ENCODE measurements around the gene IKZF3.
"Not testable (repeated sequence)": the region's sequence is repeated elsewhere in the genome, so short reads cannot be mapped to it uniquely, and the experiment has no call there.

Gene IKZF3

DNA sequence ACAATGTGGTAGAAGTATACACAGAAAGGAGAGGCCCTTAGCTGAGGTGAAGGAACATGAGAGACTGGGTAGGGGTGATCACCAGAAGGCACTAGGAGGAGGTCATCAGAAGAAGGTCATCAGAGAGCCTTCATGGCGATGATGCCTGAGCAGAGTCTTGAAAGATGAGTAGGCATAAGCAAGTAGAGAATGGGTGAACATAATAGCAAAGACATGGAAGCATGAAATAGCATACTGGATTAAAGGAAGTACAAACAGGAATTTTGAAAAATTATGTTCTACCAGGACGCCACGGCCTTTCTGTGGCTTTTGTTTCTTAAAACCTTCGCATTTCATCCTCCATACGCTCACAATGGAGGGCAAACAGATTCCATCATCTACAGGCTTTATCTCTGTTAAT is 2.9 kb downstream of the IKZF3 start:
- DNase-seq (ENCODE audit: extremely low read depth in 1 of 2, low read depth in 1 of 2), result no peak

DNA sequence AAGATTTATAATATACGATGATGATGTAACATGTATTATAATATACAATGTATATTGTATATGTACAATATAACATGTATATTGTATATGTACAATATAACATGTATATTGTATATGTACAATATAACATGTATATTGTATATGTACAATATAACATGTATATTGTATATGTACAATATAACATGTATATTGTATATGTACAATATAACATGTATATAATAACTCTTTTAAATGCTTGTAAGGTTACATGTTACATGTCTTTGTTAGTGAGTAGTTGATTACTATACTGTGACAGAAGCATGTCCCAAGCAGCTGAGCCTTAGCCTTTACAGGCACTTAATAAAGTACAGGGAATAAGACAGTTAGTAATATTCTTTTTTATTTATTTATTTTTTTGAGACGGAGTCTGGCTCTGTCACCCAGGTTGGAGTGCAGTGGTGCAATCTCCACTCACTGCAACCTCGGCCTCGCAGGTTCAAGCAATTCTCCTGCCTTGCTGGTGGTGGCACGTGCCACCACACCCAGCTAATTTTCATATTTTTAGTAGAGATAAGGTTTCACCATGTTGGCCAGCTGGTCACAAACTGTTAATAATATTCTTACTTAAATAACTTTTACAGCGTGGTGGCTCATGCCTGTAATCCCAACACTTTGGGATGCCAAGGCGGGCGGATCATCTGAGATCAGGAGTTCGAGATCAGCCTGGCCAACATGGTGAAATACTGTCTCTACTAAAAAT is 8.0 kb downstream of the IKZF3 start:
- DNase-seq (ENCODE audit: extremely low read depth in 1 of 2, low read depth in 1 of 2), result not testable (repeated sequence)

DNA sequence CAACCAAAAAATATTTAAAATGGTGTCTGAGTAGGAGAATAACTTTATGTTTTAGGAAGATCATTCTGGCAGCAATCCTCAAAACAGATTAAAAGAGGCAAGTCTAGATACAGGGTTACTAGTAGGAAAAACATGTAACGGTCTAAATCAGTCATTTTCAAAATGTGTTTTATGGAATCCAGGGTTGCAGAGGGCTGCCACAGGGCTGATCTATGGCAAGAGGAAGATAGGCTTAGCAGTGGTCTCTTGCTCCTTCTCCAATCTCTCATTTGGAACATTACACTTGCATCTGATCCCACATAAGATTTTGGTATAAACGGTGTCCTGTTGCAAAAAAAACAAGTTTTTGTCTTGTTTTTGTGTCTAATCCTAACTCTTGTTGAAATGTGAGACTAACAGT is 9.2 kb downstream of the IKZF3 start:
- DNase-seq (ENCODE audit: extremely low read depth in 1 of 2, low read depth in 1 of 2), result no peak

DNA sequence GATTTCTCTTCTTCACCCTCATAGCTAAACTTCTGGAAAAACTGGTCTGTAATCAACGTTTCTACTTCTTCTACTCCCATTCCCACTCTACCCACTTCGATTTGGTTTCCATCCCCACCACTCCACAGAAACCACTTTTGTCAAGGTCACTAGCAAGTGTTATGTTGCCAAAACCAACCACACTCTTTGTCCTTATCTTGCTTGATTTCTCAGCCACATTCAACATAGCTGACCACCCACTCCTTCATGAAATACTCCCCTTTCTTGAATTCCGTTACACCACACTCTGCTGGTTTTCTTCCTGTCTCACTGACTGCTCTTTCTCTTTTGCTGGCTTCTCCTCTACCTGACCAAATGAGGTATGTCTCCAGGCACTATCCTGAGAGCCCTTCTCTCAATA is 11.9 kb downstream of the IKZF3 start:
- DNase-seq (ENCODE audit: extremely low read depth in 1 of 2, low read depth in 1 of 2), result no peak

DNA sequence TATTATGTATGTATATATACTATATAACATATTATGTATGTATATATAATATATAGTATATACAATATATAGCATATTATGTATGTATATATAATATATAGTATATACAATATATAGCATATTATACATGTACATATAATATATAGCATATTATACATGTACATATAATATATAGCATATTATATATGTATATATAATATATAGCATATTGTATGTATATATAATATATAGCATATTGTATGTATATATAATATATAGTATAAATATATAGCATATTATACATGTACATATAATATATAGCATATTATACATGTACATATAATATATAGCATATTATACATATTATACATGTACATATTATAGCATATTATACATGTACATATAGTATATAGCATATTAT is 13.9 kb downstream of the IKZF3 start:
- not testable (repeated sequence) for DNase-seq (ENCODE audit: extremely low read depth in 1 of 2, low read depth in 1 of 2)

DNA sequence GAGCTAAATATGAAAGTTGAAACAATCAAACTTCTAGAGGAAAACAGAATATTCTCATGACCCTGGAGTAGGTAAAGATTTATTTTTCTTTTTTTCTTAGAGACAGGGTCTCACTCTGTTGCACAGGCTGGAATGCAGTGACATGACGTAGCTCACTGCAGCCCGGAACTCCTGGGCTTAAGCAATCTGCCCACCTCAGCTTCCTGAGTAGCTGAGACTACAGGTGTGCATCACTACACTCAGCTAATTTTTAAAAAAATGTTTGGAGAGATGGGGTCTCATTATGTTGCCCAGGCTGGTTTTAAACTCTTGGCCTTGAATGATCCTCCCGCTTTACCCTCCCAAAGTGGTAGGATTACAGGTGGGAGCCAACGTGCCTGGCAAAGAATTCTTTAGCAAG is 15.5 kb downstream of the IKZF3 start:
- no peak for DNase-seq (ENCODE audit: extremely low read depth in 1 of 2, low read depth in 1 of 2)

DNA sequence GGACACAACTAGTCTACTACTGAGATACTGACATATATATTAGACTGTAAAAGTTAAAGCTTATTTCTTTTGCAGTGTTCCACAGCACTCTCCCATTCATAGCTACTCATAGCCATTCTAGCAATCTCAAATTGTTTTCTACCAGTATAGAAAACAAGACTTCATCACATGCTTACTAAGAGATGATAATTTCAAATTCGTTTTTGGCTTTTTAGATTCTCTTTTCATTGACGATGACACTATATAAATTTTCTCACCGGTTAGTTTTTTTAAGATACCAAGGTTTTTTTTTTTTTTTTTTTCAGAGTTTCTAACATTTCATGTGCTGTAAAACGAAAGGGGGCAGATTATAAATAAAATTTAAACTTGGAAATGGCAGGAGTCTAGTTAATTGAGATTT is 17.9 kb downstream of the IKZF3 start:
- DNase-seq (ENCODE audit: extremely low read depth in 1 of 2, low read depth in 1 of 2), result no peak

DNA sequence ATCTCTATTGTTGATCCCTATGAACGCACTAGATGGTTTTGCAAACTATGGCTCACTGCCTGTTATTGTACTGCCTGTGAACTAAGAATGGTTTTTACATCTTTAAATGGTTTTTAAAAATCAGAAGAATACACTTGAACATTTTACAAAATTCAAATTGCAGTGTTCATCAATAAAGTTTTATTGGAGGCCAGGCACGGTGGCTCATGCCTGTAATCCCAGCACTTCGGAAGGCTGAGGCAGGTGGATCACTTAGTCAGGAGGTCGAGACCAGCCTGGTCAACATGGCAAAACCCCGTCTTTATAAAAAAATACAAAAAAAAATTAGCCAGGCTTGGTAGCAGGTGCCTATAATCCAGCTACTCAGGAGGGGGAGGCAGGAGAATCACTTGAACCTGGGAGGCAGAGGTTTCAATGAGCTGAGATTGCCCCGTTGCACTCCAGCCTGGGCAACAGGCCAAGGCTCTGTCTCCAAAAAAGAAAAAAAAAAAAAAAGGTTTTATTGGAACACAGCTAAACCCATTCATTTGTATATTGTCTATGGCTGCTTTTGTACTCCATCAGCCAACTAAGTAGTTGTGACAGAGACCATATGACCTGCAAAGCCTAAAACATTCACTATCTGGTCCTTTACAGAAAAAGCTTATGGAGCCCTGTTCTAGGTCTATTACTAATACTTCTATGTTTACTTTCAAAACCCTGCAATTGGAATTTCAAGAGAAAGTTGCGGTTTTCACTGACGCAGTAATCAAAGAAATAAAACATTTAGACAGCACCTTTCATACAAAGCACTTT is 18.9 kb downstream of the IKZF3 start:
- DNase-seq (ENCODE audit: extremely low read depth in 1 of 2, low read depth in 1 of 2), result no peak

DNA sequence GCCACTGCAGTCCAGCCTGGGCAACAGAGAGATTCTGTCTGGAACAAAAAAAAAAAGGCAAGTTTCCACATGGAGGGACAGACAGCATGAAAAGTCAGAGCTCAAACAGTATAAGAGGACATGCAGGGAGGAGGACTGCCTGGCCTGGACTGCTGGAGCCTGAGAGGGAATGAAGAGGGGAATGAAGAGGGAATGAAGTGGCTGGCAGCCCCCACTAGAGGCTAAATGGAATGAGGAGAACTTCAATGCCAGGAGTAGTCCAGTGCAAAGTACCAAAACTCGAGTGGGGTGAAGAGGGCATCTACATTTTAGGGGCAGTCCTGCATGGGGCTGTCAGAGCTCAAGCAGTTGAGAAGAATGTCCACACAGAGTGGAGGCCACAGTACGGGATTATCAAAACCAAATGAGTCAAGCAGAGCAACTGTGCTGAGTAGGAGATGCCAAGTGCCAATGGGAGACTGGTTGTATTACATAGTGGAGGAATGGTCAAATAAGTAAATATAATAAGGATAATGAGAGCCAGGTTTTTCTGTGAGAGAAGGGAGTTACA is 22.9 kb downstream of the IKZF3 start:
- no peak for DNase-seq (ENCODE audit: extremely low read depth in 1 of 2, low read depth in 1 of 2)

DNA sequence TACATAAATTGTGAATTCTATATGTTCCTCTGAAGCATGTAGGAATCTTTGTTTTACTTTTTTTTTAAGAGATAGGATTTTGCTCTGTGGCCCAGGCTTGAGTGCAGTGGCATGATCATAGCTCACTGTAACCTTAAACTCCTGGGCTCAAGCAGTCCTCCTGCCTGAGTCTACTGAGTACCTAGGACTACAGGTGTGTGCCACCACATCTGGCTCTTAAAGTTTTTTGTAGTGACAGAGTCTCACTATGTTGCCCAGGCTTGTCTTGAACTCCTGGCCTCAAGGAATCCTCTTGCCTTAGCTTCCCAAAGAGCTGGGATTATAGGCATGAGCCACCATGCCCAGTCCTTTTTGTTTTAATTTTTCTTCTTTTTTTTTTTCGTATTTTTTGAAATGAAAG is 25.3 kb downstream of the IKZF3 start:
- DNase-seq (ENCODE audit: extremely low read depth in 1 of 2, low read depth in 1 of 2), result no peak

DNA sequence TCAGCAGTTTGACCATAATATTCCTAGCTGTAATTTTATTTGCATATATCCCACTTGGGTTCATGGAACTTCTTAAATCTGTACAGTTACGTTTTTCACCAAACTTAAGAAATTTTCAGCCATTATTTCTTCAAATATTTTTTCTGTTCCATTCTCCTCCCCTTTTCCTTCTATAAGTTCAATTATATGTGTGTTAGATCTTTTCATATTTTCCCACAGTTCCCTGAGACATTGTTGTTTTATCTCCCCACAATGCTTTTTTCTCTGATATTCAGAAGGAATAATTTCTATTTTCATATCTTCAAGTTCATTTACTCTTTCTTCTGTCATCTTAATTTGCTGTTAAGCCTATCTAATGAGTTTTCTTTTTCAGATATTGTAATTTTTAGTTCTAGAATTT is 26.1 kb downstream of the IKZF3 start:
- DNase-seq (ENCODE audit: extremely low read depth in 1 of 2, low read depth in 1 of 2), result no peak

DNA sequence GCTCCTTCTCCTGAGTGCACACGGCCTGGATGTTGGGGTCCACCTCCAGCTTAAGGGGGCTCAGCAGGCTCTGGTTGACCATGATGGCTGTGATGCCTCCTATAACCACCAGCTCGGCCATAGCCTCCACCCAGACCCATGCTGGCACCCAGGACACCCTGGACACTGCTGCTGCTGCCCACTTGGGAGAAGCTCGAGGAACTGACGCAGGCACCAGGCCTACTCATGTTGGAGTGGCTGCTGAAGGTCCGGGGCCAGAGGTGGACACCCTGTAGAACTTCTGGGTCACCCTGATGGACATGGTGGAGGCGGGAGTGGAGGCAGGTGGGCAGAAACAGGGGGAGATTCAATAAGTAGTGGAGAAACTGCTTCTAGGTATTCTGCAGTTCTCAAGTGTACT is 28.0 kb downstream of the IKZF3 start:
- DNase-seq (ENCODE audit: extremely low read depth in 1 of 2, low read depth in 1 of 2), result no peak

DNA sequence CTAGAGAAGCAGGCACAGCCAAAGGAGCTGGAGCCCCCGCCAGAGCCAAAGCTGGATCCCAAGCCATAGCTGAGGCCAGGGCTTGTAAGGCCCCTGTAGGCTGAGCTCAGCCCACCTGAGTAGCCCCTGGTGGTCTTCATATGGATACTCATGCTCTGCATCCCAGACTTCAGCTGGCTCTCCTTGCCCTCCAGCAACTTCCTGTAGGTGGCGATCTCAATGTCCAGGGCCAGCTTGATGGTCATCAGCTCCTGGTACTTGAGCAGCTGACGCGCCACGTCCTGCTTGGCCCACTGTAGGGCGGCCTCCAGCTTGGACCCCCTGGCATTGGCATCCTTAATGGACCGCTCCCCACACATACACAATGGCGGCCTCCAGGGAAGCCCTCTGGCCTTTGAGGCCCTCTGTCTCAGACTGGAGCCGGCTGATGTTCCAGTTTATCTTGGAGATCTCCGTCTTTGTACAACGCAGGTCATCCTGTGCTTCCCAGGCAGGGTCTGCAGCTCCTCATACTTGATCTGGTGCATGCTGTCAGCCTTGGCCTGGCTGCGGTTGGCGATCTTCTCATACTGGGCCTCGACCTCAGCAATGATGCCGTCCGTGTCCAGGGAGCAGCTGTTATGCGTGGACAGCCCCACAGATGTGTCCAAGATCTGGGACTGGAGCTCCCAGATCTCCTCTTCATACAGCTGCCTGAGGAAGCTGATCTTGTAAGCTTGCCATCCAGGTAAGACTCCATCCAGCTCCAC is 28.9 kb downstream of the IKZF3 start:
- no peak for DNase-seq (ENCODE audit: extremely low read depth in 1 of 2, low read depth in 1 of 2)

DNA sequence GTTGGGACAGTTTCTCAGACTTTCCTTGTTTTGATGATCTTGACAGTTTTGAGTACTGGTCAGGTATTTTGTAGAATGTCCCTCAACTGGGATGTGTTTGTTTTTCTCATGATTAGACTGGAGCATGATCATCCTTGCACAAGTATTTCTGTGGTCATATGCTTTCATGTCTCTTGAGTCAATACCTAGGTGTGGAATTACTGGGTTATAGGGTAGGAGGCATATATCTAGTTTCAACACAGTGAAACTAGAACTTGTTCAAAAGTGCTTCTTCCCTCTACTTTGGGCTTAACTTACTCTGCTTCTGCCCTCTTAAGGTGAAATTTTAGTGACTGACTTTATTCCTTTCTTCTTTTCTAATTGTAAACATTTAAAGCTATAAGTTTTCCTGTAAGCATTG is 30.1 kb downstream of the IKZF3 start:
- no peak for DNase-seq (ENCODE audit: extremely low read depth in 1 of 2, low read depth in 1 of 2)

DNA sequence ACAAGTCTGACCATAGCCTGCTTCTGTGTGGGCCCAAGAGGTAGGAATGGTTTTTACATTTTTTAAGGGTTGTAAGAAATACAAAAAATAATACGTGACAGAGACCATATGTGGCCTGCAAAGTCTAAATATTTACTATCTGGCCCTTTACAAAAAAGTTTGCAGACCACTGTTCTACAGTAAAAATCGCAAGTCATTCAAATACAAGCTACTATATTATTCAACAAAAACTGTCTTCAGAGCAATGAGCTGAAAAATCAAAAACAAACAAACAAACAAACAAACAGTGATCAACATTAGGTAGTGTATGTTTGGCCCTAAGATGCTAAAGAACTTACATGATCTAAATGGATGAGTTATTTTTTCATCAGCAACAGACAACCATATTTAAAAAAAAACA is 32.5 kb downstream of the IKZF3 start:
- no peak for DNase-seq (ENCODE audit: extremely low read depth in 1 of 2, low read depth in 1 of 2)

DNA sequence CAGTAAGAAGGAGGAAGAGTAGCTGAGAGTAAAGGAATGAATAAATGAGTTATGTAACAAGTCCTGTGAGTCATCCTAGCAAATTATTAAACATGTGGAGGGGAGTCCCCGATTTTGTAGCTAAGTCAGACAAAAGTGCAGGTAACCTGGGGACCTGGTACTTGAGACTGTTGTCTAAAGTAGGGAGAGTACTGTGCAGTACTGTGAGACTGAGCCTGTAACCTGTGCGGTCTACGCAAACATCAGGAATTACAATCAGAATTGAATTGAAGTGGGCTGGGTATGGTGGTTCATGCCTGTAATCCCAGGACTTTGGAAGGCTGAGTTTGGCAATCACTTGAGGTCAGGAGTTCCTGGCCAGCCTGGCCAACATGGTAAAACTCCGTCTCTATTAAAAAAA is 35.7 kb downstream of the IKZF3 start:
- no peak for DNase-seq (ENCODE audit: extremely low read depth in 1 of 2, low read depth in 1 of 2)

DNA sequence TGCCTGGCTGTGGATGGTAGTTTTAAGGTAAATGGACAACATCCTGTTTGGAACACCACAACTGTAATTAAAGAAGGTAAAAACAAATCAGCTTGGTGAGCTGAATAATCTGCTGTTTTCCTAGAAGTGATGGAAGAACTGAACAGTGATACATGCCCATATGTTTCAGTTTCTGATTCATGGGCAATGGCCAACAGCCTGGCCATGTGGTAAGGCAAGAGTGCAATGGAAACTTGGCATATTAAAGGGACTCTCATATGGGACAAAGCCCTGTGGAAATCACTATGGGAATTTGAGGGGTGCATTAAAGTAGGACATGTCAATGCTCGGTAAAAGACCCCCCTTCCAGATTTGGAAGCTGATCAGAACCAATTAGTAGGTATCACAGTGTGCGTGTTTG is 37.8 kb downstream of the IKZF3 start:
- DNase-seq (ENCODE audit: extremely low read depth in 1 of 2, low read depth in 1 of 2), result no peak

DNA sequence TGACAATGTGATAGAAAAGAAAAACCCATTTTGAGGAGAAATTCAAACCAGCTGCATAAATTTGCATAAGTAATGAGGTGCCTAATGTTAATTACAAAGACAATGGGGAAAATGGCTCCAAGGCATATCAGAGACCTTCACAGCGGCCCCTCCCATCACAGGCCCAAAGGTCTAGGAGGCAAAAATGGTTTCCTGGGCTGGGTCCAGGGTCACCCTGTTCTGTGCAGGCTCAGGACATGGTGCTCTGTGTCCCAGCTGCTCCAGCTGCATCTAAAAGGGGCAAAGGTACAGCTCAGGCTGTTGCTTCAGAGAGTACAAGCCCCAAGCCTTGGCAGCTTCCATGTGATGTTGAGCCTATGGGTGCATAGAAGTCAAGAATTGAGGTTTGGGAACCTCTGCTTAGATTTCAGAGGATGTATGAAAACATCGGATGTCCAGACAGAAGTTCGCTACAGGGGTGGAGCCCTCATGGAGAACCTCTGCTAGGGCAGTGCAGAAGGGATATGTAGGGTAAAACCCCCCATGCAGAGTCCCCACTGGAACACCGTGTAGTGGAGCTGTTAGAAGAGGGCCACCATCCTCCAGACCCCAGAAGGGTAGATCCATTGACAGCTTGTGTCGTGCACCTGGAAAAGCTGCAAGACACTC is 40.6 kb downstream of the IKZF3 start:
- no peak for DNase-seq (ENCODE audit: extremely low read depth in 1 of 2, low read depth in 1 of 2)

DNA sequence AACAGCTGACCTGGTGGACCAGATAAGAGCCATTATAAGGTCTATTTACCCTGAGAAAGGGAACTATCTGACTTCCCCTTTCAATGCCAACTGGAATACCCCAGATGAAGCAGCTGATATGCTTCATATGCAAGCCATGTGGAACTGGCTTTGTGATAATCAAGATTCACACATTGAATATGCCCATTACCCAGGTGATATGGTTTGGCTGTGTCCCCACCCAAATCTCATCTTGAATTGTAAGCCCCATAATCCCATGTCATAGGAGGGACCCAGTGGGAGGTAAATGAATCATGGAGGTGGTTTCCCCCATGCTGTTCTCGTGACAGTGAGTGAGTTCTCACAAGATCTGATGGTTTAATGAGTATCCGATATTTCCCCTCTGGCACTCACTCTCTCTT is 42.1 kb downstream of the IKZF3 start:
- no peak for DNase-seq (ENCODE audit: extremely low read depth in 1 of 2, low read depth in 1 of 2)

DNA sequence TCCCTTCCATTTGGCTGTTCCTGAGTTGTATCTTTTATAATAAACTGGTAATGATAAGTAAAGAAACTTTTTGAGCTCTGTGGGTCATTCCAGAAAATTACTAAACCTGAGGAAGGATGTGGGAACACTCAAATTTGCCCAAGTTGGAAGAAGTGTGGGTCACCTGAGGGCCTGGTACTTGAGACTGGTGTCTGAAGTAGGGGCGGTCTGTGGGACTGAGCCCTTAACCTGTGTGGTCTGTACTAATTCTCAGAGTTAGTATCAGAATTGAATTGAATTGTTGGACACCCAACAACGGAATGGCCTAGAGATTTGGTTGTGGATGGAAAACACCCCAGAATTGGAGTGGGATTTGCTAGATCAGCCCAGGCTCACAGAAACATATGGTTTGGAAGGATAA is 43.1 kb downstream of the IKZF3 start:
- DNase-seq (ENCODE audit: extremely low read depth in 1 of 2, low read depth in 1 of 2), result no peak

DNA sequence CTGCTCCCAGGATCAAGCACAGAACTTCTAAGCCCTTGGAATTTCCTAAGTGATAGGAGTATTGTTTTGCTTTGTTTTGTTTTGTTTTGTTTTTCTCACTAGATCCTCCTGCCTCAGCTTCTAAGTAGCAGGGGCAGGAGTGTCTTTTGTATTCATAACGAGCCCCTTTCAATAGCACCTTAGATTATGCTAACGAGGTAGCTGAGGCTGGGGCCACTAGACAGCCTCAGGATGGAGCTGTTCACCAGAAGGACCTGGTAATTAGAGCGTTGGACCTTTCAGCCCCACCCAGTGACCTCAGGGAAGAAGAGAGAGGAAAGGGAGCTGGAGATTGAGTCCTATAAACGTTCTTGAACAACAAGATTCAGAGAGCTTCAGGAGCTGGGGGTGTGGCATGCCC is 43.6 kb downstream of the IKZF3 start:
- DNase-seq (ENCODE audit: extremely low read depth in 1 of 2, low read depth in 1 of 2), result no peak
